Left ventricle myocardium inferior (tissue), 1 donor: ENCODE results near the gene RAMAC. TPM values are rescaled to one million over a fixed set of nuclear protein-coding genes. Genes with fewer than 3 reads are reported as not detected.

Source experiments
- DNase-seq: peaks from one replicate; pipeline ENCODE4 v3.0.0-alpha.2; 2020
- H3K27ac ChIP-seq: fragments of 200-600 bp; replicated peaks from 2 replicates; pipeline ENCODE4 v1.8.0; 2021
- H3K27me3 ChIP-seq: fragments of 200-600 bp; 2 replicates; pipeline ENCODE4 v1.8.0; 2021; ENCODE audit warnings: low read depth
- H3K36me3 ChIP-seq: fragments of 200-600 bp; 2 replicates; pipeline ENCODE4 v1.8.0; 2021
- H3K4me1 ChIP-seq: fragments of 200-600 bp; 2 replicates; pipeline ENCODE4 v1.8.0; 2021
- H3K4me3 ChIP-seq: fragments of 200-600 bp; 2 replicates; pipeline ENCODE4 v1.8.0; 2021; ENCODE audit warnings: mild to moderate bottlenecking, moderate library complexity
- H3K9me3 ChIP-seq: fragments of 200-600 bp; replicated peaks from 2 replicates; pipeline ENCODE4 v1.8.0; 2021
- intact Hi-C: fragments of 100-400 bp; cut with micrococcal nuclease; formaldehyde crosslinking; loops from one replicate; pipeline ENCODE4 v1.11.0; 2022
- total RNA-seq: library from RNA; stranded (reverse); fragmentation: NEBNext Ultra II Directional; extraction: Animal tissue kit (Norgen Biotek cat#: 25700); gene quantifications from one replicate; pipeline ENCODE4 v1.2.1, GENCODE V29; 2021
- TF ChIP-seq, protein P1 (sequence below): fragments of 200-600 bp; IDR thresholded peaks from 2 replicates; pipeline ENCODE4 v1.8.0; 2021; ENCODE audit warnings: antibody characterized with exemption, mild to moderate bottlenecking, borderline replicate concordance
- donor health status: DM: no; HTN: yes; CAD: no; lungs with severe emphysema.

The RAMAC gene
- total RNA-seq, 1 donor from 2014 or later: 13.9 TPM

DNA sequence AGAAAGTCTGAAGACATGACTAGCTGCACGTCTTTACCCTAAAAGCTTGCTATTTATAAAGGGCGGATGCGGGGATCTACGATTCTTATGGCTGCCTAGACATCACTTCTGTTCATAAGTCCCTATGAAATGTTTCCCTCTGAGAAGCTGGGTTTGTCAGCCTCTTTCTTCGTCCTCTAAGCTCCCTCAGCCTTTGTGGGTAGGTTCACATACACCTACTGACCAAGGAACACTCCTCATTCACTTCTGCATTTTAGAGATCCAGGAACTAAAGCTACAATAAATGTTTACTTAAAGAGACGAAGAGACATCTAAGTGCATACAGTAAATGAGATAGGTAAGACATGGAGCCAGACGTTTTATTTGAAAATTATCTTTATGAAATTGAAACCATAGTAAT lies 16.7 kb upstream of the RAMAC start:
- intact Hi-C loops: no loop called here
- peaks cover 22% of the 10 kb centered on the region for H3K4me1 ChIP-seq
- H3K4me3 ChIP-seq: no peak overlapping the region
- H3K36me3 ChIP-seq: no peaks in the 10 kb centered on the region
- no peak overlapping the region for H3K27ac ChIP-seq
- no peaks in the 10 kb centered on the region for H3K27me3 ChIP-seq
- DNase-seq: no peak
- TF ChIP-seq, protein P1, sequence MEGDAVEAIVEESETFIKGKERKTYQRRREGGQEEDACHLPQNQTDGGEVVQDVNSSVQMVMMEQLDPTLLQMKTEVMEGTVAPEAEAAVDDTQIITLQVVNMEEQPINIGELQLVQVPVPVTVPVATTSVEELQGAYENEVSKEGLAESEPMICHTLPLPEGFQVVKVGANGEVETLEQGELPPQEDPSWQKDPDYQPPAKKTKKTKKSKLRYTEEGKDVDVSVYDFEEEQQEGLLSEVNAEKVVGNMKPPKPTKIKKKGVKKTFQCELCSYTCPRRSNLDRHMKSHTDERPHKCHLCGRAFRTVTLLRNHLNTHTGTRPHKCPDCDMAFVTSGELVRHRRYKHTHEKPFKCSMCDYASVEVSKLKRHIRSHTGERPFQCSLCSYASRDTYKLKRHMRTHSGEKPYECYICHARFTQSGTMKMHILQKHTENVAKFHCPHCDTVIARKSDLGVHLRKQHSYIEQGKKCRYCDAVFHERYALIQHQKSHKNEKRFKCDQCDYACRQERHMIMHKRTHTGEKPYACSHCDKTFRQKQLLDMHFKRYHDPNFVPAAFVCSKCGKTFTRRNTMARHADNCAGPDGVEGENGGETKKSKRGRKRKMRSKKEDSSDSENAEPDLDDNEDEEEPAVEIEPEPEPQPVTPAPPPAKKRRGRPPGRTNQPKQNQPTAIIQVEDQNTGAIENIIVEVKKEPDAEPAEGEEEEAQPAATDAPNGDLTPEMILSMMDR: no peak
- H3K9me3 ChIP-seq: no peaks in the 10 kb centered on the region

DNA sequence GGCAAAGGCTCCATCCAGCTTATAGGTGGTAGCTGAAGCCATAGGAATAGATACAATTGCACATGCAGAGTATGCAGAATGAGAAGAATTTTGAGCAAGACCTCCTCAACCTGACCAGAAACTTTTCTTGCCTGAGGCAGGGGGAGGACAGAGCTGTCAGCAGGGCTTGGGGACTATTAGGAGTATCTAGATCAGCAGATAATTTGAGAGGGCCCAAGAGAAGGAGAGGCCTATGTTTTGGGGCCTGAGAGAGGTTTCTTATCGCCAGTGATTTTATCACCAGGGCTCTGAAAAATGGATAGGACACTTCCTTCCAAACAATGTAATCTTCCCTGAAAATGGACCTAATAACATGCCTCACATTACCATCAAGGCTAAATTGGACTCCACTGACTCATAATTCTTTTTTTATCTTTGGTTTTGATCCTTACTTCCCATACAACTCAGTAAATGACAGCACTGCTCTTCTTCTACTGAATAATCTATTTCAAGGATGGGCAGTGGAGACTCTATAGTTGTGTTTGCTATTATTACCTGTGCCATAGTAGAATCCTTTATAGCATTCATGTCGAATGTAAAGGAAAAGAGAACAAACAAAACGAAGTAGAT lies 15.8 kb upstream of the RAMAC start:
- no peaks in the 10 kb centered on the region for H3K27me3 ChIP-seq
- no peaks in the 10 kb centered on the region for H3K36me3 ChIP-seq
- H3K9me3 ChIP-seq: no peaks in the 10 kb centered on the region
- no peak for DNase-seq
- H3K4me1 ChIP-seq: peaks cover 22% of the 10 kb centered on the region
- intact Hi-C loops: no loop called here
- H3K27ac ChIP-seq: peak overlapping the region; percentile 49
- TF ChIP-seq, protein P1: no peak
- no peak overlapping the region for H3K4me3 ChIP-seq

DNA sequence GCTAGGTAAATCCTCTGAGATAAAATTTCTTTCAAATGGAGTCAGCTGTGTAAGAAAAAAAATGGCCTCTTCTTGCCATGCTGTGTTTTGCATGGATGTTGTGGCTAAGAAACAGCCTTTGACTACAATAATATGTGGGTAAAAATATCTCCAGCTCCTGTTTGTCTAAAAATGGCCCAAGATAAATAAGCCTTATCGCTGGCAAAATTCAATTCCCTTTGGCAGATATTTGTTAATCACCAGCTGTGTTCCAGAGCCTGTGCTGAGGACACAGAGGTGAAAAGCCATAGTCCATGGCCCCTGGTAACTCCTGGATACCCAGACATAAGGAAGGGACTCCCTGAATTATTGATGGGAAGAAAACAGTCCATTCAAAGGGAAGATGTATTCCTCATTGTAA lies 15.3 kb upstream of the RAMAC start:
- H3K36me3 ChIP-seq: no peaks in the 10 kb centered on the region
- H3K27me3 ChIP-seq: no peaks in the 10 kb centered on the region
- TF ChIP-seq, protein P1: no peak
- H3K4me3 ChIP-seq: peak overlapping the region; percentile 18
- no peaks in the 10 kb centered on the region for H3K9me3 ChIP-seq
- intact Hi-C loops: no loop called here
- H3K27ac ChIP-seq: peak overlapping the region; percentile 49
- no peak for DNase-seq
- peaks cover 22% of the 10 kb centered on the region for H3K4me1 ChIP-seq

DNA sequence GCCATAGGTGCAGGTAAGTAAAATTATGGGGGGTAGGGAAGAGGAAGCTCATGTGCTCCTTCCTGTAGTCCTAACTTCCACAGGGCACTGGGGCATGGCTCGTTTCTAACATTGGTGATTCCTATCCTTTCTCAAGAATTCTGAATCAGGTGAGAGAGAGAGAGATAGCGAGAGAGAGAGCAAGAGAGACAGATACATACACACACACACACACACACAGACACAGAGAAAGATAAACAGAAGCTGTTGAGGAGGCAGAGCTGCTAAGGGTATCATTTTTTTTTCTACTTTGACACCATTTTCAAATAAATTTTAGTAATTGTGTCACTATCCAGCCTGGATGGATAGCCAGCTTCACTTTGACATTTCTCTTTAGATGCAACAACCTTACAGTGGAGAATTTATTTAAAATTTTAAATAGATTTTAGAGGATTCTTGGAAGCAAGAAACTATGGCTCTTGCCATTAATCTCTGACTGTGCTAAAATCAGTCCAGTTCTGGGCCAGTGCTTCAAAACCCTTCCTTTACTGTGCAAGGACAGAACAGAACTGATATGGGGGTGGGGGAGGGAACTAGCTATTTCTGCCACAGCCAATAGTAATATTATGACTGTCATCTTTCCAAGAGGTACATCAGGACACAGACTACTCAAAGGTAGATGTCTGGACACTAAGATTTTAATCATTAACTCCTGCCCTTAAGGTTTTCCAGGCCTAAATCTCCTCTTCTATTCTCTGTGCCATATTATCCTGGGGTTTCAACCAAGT lies 14.6 kb upstream of the RAMAC start:
- TF ChIP-seq, protein P1: no peak
- Histone ChIP-seq H3K4me1 (peaks cover 22% of the 10 kb centered on the region), H3K27ac (peak overlapping the region; percentile 49), H3K4me3 (peak overlapping the region; percentile 18), H3K9me3 (no peaks in the 10 kb centered on the region), H3K27me3 (no peaks in the 10 kb centered on the region), H3K36me3 (no peaks in the 10 kb centered on the region)
- intact Hi-C loops: no loop called here
- no peak for DNase-seq

DNA sequence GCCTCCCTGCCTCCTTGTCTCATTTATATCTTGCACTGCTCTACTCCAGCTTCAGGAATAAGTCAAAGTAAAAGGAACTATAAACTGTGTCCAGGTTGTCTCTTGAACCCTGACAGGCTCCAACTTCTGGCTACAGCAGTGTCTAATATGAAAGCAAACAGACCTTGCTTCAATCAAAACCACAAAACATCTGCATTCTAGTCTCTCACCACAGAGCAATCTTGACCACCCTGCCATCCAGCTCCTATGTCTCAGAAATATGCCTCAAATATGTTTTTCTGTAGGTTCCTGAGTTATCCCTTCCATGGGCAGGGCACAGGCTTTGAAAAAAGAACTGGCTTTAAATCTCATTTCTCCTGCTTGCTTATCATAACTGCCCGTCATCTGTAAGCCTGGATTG lies 13.0 kb upstream of the RAMAC start:
- TF ChIP-seq, protein P1: no peak
- H3K27me3 ChIP-seq: no peaks in the 10 kb centered on the region

More for the DNA sequence above, 13.0 kb upstream of the RAMAC start:
- peaks cover 22% of the 10 kb centered on the region for H3K4me1 ChIP-seq
- H3K4me3 ChIP-seq: no peak overlapping the region
- H3K36me3 ChIP-seq: no peaks in the 10 kb centered on the region
- no peaks in the 10 kb centered on the region for H3K9me3 ChIP-seq
- intact Hi-C loops: no loop called here
- no peak for DNase-seq
- no peak overlapping the region for H3K27ac ChIP-seq
